Hepatocyte (in vitro differentiated cells): Measurements from ENCODE around the gene CDK17. TPM values are rescaled to one million over a fixed set of nuclear protein-coding genes. Genes with fewer than 3 reads are reported as not detected.

Experiments
- DNase-seq: peaks from one replicate; pipeline ENCODE4 v3.0.0-alpha.2; 2016; ENCODE audit warnings: low spot score
- H2AFZ ChIP-seq: fragments of 200-600 bp; sonication (generic); 2 replicates; pipeline ENCODE4 v1.6.0; 2016; ENCODE audit warnings: antibody characterized with exemption, mild to moderate bottlenecking
- H3K27ac ChIP-seq: fragments of 200-600 bp; sonication (generic); 2 replicates; pipeline ENCODE4 v1.5.1; 2016; ENCODE audit warnings: mild to moderate bottlenecking
- H3K27me3 ChIP-seq: fragments of 200-600 bp; sonication (generic); 2 replicates; pipeline ENCODE4 v1.6.1; 2016
- H3K36me3 ChIP-seq: fragments of 200-600 bp; sonication (generic); replicated peaks from 2 replicates; pipeline ENCODE4 v1.5.1; 2016; ENCODE audit warnings: low read depth; ENCODE audit not compliant: insufficient read depth
- H3K4me1 ChIP-seq: fragments of 200-600 bp; sonication (generic); 2 replicates; pipeline ENCODE4 v1.5.1; 2016; ENCODE audit warnings: mild to moderate bottlenecking, moderate library complexity; ENCODE audit not compliant: insufficient read depth
- H3K4me2 ChIP-seq: fragments of 200-600 bp; sonication (generic); 2 replicates; pipeline ENCODE4 v1.6.0; 2016
- H3K4me3 ChIP-seq: fragments of 200-600 bp; sonication (generic); 2 replicates; pipeline ENCODE4 v1.5.1; 2016; ENCODE audit warnings: mild to moderate bottlenecking
- H3K79me2 ChIP-seq: fragments of 200-600 bp; sonication (generic); 2 replicates; pipeline ENCODE4 v1.6.0; 2017; ENCODE audit warnings: mild to moderate bottlenecking
- H3K9me2 ChIP-seq: fragments of 200-600 bp; sonication (generic); replicated peaks from 2 replicates; pipeline ENCODE4 v1.6.0; 2017; ENCODE audit warnings: mild to moderate bottlenecking; ENCODE audit not compliant: insufficient read depth
- H3K9me3 ChIP-seq: fragments of 200-600 bp; sonication (generic); 2 replicates; pipeline ENCODE4 v1.5.1; 2016; ENCODE audit warnings: low read depth, mild to moderate bottlenecking
- H4K20me1 ChIP-seq: fragments of 200-600 bp; sonication (generic); 2 replicates; pipeline ENCODE4 v1.6.0; 2016; ENCODE audit warnings: mild to moderate bottlenecking; ENCODE audit not compliant: insufficient read depth, poor library complexity, severe bottlenecking
- EZH2 ChIP-seq: fragments of 200-600 bp; sonication (generic); IDR thresholded peaks from 2 replicates; pipeline ENCODE4 v1.6.1; 2016; ENCODE audit warnings: antibody characterized with exemption, mild to moderate bottlenecking, borderline replicate concordance
- EZH2phosphoT487 ChIP-seq: fragments of 200-600 bp; sonication (generic); IDR thresholded peaks from one replicate; pipeline ENCODE4 v1.6.1; 2018; ENCODE audit warnings: antibody characterized with exemption, mild to moderate bottlenecking, low read depth, moderate library complexity; ENCODE audit not compliant: unreplicated experiment, severe bottlenecking
- WGBS: methylation state at CpG from one replicate; pipeline ENCODE4 v1.1.6; 2016; ENCODE audit warnings: low lambda C conversion rate; ENCODE audit errors: missing lambda C conversion rate; 5-methylcytosine and 5-hydroxymethylcytosine counted together
- polyA plus RNA-seq: library from polyadenylated mRNA; unstranded; fragments of >200 nt; fragmentation: Nextera tagmentation; extraction: Ambion mirVana; gene quantifications from 2 replicates; pipeline ENCODE4 v1.2.1, GENCODE V29; 2016
- total RNA-seq: library from RNA; depleted of rRNA; stranded (reverse); fragments of >200 nt; gene quantifications from 2 replicates; pipeline ENCODE4 v1.2.3, GENCODE V29; 2014
- TF ChIP-seq, protein P1 (sequence below): fragments of 200-600 bp; sonication (generic); IDR thresholded peaks from 2 replicates; pipeline ENCODE4 v1.5.1; 2016; ENCODE audit warnings: antibody characterized with exemption, mild to moderate bottlenecking; ENCODE audit not compliant: poor library complexity

CDK17 gene
- total and polyA plus RNA-seq, 2 experiments from 2014 or later, result 13.8 to 33.1 TPM

DNA sequence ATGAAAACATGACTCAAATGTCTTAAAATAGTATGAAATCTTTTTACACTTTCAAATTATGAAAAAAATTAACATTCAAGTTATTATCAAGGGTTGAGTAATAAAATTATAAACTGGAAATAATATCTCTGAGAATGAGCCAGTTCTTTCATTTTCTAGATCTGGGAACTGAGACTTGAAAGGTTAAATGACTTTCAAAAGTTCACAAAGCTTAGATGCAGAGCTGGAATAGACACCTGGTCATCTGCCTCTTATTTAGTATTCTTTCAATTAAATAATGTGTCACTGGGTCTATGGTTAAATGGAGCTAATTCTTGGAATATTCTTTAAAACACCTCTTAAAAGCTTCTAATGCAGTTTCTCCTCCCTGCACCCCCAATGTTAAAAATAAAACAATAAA is 86.6 kb downstream of the CDK17 start:
- no peak for DNase-seq
- Histone ChIP-seq H2AFZ (no peak overlapping the region), H3K79me2 (peaks cover 15% of the 10 kb centered on the region), H3K9me3 (no peaks in the 10 kb centered on the region), H4K20me1 (no peaks in the 10 kb centered on the region), H3K9me2 (no peaks in the 10 kb centered on the region), H3K4me2 (no peak overlapping the region), H3K27me3 (no peaks in the 10 kb centered on the region), H3K4me1 (no peaks in the 10 kb centered on the region), H3K36me3 (no peaks in the 10 kb centered on the region), H3K27ac (no peak overlapping the region), H3K4me3 (no peak overlapping the region)
- TF ChIP-seq EZH2 (no peak), EZH2phosphoT487 (no peak)
- TF ChIP-seq, protein P1, sequence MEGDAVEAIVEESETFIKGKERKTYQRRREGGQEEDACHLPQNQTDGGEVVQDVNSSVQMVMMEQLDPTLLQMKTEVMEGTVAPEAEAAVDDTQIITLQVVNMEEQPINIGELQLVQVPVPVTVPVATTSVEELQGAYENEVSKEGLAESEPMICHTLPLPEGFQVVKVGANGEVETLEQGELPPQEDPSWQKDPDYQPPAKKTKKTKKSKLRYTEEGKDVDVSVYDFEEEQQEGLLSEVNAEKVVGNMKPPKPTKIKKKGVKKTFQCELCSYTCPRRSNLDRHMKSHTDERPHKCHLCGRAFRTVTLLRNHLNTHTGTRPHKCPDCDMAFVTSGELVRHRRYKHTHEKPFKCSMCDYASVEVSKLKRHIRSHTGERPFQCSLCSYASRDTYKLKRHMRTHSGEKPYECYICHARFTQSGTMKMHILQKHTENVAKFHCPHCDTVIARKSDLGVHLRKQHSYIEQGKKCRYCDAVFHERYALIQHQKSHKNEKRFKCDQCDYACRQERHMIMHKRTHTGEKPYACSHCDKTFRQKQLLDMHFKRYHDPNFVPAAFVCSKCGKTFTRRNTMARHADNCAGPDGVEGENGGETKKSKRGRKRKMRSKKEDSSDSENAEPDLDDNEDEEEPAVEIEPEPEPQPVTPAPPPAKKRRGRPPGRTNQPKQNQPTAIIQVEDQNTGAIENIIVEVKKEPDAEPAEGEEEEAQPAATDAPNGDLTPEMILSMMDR, result no peak

GRCh38 chr12:96311191-96311590 is 89.0 kb downstream of the CDK17 start:
- H3K79me2 ChIP-seq, result peaks cover 17% of the 10 kb centered on the region
- no peaks in the 10 kb centered on the region for H4K20me1 ChIP-seq
- H3K36me3 ChIP-seq, result no peaks in the 10 kb centered on the region
- H3K27ac ChIP-seq, result no peak overlapping the region
- DNase-seq, result no peak
- H3K9me3 ChIP-seq, result no peaks in the 10 kb centered on the region
- no peaks in the 10 kb centered on the region for H3K27me3 ChIP-seq
- no peaks in the 10 kb centered on the region for H3K9me2 ChIP-seq
- no peak overlapping the region for H3K4me3 ChIP-seq
- H3K4me1 ChIP-seq, result no peaks in the 10 kb centered on the region
- no peak overlapping the region for H2AFZ ChIP-seq
- no peak overlapping the region for H3K4me2 ChIP-seq
- TF ChIP-seq EZH2, result no peak
- TF ChIP-seq EZH2phosphoT487, result no peak
- TF ChIP-seq, protein P1, result no peak
- WGBS, result 97% methylated on average over 1 of the region's 1 CpG

DNA sequence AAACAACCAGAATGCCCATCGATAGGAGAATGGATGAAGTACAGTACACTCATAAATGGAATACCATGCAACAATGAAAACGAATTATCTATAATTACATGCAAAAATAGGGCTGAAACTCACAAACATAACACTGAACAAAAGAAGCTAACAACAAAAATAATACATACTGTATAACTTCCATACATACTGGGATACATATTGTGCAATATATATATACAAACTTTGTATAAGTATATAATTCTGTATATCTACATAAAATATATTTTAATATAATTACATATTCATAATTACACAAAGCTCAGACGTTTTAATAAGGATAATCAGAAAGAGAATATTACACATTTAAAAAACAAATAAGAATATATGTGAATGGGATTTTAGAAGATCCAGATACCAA is 90.2 kb downstream of the CDK17 start:
- Histone ChIP-seq H3K27me3 (no peaks in the 10 kb centered on the region), H3K4me2 (no peak overlapping the region), H3K79me2 (peaks cover 16% of the 10 kb centered on the region), H2AFZ (no peak overlapping the region), H3K4me1 (no peaks in the 10 kb centered on the region), H3K9me3 (no peaks in the 10 kb centered on the region), H3K9me2 (no peaks in the 10 kb centered on the region), H3K36me3 (no peaks in the 10 kb centered on the region), H3K4me3 (no peak overlapping the region), H4K20me1 (no peaks in the 10 kb centered on the region), H3K27ac (no peak overlapping the region)
- no peak for DNase-seq
- WGBS, result 96% methylated on average over 3 of the region's 3 CpGs
- no peak for TF ChIP-seq EZH2
- no peak for TF ChIP-seq EZH2phosphoT487
- TF ChIP-seq, protein P1, result no peak

- Histone ChIP-seq H2AFZ (no peak overlapping the region), H3K9me3 (no peaks in the 10 kb centered on the region), H3K36me3 (no peaks in the 10 kb centered on the region), H3K27me3 (no peaks in the 10 kb centered on the region), H3K79me2 (peaks cover 13% of the 10 kb centered on the region), H3K27ac (no peak overlapping the region), H3K4me1 (no peaks in the 10 kb centered on the region), H3K4me2 (no peak overlapping the region), H3K9me2 (no peaks in the 10 kb centered on the region), H3K4me3 (no peak overlapping the region), H4K20me1 (no peaks in the 10 kb centered on the region)
- 96% methylated on average over 1 of the region's 1 CpG for WGBS
- DNase-seq, result no peak
- no peak for TF ChIP-seq EZH2
- no peak for TF ChIP-seq EZH2phosphoT487
- TF ChIP-seq, protein P1, result no peak
Measured at GRCh38 chr12:96308881-96309280, 91.4 kb downstream of the CDK17 start.
